ENCODE measurements around the gene GET4.
"Not testable (repeated sequence)": the region's sequence is repeated elsewhere in the genome, so short reads cannot be mapped to it uniquely, and the experiment has no call there.

GET4 gene

DNA sequence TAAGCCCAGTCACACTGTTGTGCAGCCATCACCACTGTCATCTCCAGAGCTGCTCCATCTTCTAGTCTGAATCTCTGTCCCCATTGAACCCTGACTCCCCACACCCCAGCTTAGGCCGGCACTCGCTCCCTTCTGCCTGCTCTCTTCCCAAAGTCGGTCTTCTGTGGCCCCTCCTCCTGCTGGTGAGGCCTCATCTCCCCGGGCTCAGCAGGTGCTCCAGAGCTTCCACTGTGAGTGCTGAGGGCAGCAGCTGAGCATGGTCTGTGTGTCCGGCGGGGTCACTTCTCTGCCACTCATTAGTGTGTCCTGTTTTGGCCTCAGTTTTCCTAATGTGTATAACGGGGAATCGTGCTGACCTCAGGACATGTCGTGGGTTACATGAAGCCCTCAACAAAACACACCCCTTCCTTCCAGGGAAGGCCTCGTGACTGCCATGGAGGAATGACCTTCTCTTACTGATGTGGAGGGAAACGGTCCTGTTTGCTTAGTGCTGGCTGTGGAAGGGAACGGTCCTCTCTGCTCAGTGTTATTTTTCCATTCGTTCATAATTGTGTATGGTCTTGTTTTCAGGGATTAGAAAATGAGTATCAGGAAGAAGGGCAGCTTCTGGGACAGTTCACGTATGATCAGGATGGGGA, 4.3 kb upstream of the GET4 start:
- DNase-seq = no peak

DNA sequence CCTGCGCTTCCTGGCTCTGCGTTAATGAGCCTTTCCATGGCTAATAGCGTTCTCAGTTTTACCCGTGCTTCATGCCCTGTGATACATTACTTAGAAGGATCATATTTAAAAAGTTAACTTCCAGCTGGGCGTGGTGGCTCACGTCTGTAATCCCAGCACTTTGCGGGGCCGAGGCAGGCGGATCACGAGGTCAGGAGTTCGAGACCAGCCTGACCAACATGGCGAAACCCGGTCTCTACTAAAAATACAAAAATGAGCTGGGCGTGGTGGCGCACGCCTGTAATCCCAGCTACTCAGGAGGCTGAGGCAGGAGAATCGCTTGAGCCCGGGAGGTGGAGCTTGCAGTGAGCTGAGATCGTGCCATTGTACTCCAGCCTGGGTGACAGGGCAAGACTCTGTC, 3.7 kb upstream of the GET4 start:
- not testable (repeated sequence) for DNase-seq

DNA sequence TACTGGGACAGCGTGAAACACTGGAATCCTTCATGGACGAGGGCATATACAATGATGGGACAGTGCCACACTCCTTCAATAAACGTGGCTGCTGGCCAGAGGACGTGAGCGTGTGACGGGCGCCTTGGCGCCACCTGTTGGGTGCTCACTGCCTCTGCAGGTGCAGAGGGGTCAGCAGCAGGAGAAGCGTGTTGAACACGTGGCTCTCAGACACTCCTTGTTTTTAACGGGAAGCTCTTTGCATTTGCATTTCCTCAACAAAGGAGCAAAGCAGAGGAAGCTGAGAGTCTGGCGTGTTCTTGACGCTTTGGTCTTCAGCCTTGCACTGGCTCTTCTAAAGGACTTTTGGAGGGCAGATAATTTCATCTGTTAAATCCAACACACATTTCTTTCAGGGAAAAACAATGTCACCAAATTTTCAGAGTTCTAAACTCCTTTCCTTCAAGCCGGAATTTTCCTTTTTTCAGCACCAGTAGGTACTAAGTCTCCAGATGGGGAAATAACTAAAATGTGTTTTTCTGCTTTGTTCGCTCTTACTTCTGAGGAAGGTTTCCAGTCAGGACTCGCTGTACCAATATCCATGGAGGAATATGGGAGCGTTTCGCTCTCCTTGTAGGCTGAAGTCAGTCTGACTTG, 2.9 kb upstream of the GET4 start:
- peak; percentile 86 to 89 (median 87) for DNase-seq

DNA sequence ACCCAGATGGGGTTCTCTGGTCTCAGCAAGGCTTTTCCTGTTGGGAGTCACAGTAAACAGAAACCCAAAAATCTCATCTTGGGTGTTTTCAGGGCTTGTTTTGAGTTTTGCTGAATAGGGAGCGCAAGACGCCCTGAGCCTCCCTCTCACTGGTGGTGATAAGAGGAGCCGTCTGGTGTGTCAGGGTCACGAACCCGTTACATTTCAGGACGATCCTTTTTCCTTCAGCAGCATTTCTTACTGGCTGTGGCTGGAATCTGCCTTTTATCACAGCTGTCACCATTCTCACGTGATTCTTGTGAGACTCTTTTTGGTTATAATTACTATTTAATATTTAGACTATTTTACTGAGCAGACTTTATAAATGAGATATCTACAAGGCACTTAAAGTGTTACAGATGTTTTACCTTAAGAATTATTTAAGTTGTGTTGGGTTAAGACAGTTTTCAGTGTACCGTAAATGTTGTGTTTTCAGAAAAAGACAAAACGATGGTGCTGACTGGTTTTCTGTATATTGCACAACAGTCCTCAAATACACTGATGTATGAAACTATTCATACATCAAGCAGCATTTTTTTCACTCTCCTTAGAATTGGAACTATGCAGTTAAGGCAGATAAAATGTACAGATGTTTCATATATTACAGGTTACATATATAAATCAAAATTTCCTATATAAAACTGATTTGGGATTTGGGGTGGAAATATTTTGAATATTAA, 2.2 kb upstream of the GET4 start:
- no peak for DNase-seq

GRCh38 chr7:875051-875450, 1.3 kb upstream of the GET4 start:
- no peak for DNase-seq

DNA sequence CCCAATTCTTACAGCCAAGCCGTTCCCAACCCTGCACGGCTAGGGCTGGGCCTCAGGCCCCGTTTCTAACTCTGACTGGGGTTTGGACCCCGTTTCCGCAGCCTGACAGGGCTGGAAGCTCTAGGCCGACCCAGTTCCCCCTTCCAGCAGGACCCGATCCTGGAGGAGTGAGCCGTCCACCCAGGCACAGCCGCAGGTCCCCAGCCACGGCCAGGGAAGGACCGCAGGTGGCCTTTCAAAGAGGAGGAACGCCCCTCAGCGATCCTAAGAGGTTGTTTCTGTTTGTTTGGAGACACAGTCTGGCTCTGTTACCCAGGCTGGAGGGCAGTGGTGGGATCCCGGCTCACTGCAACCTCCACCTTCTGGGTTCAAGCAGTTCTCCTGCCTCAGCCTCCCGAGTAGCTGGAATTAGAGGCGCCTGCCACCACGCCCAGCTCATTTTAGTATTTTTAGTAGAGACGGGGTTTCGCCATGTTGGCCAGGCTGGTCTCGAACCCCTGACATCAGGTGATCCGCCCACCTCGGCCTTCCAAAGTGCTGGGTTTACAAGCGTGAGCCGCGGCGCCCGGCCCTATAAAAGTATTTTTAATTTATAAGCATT, 778 bp upstream of the GET4 start:
- DNase-seq = no peak

DNA sequence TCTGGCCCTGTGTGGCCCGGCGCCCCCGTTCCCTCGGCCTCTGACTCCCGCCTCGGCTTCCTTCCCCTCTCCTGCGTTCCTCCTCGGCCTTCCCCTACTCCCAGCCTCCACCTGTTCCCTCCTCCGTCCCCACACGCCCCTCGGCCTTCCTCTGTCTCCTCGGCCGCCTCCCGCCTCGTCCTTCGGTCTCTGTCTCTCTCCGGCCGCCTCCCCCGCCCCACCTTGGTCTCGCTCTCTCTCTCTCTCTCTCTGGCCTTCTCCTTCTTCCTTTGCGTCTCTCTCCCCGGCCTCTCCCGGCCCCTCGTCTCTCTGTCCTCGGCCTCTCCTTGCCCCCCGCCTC, 588 bp downstream of the GET4 start:
- no peak for DNase-seq

GRCh38 chr7:877312-878232, 1.2 kb downstream of the GET4 start:
- no peak for DNase-seq

DNA sequence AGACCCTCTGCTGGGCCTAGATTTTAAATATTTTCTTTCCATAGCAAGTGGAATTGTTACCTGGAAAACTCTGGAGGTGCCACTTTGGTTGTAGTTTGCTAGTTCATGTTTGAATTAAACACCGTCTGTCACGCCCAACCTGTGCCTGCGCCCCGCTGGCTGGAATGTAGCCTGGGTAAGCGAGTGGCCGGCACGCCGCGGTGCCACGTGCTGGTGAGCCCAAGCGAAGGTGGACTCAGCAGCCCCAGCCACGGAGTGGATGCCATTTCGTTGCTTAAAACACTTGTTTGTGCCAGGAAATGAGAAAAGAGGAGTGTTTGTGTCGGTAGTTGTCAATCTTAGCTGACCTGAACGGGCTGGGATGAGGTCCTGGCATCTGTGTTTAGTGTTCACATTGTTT, 2.7 kb downstream of the GET4 start:
- no peak for DNase-seq

DNA sequence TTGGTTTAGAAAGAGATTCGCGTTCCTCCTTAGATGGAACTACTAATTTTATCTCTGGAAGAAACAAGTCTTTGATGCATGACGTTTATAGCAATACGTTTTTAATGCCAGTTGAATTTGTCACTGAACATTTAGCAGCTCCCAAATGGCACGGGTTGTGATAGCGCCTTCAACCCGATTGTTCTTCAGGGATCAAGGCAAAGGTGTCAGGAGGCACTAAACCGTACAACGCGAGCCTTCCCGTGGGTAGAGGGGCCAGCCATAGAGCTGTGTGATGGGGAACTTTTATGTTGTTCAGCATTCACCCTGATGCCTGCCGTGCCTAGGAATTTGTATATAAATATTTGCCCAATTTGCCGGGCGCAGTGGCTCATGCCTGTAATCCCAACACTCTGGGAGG, 3.4 kb downstream of the GET4 start:
- DNase-seq = no peak

GRCh38 chr7:880450-880849, 4.1 kb downstream of the GET4 start:
- no peak for DNase-seq

DNA sequence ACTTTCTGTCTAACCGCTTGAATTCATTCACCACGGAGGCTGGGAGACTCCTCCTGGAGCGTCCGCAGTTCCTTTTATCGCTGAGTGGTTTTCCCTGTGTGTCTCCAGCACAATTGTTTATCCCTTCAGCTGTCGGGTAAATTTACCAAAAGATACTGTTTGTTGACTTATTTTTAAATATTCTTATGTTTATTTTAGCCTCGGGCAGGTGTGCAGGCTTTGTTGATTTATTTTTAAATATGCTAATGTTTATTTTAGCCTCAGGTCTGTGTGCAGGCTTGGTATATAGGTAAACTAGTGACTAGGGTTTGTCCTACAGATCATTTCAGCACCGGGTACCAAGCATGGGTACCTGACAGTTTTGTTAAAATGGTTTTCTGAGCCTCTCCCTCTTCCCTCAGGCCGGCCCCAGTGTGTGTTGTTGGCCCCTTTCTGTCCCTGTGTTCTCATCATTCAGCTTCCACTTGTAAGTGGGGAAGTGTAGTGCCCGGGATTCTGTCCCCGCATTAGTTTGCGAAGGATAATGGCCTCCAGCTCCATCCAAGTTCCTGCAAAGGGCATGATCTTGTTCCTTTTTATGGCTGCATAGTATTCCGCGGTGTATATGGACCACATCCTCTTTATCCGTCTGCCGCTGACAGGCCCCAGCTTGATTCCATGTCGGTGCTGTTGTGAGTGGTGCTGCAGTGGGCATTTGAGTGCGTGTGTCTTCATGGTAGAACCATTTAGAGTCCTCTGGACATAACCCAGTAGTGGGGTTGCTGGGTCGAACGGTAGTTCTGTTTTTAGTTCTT, 5.3 kb downstream of the GET4 start:
- DNase-seq = no peak

GRCh38 chr7:882336-883035, 6.1 kb downstream of the GET4 start:
- no peak for DNase-seq

DNA sequence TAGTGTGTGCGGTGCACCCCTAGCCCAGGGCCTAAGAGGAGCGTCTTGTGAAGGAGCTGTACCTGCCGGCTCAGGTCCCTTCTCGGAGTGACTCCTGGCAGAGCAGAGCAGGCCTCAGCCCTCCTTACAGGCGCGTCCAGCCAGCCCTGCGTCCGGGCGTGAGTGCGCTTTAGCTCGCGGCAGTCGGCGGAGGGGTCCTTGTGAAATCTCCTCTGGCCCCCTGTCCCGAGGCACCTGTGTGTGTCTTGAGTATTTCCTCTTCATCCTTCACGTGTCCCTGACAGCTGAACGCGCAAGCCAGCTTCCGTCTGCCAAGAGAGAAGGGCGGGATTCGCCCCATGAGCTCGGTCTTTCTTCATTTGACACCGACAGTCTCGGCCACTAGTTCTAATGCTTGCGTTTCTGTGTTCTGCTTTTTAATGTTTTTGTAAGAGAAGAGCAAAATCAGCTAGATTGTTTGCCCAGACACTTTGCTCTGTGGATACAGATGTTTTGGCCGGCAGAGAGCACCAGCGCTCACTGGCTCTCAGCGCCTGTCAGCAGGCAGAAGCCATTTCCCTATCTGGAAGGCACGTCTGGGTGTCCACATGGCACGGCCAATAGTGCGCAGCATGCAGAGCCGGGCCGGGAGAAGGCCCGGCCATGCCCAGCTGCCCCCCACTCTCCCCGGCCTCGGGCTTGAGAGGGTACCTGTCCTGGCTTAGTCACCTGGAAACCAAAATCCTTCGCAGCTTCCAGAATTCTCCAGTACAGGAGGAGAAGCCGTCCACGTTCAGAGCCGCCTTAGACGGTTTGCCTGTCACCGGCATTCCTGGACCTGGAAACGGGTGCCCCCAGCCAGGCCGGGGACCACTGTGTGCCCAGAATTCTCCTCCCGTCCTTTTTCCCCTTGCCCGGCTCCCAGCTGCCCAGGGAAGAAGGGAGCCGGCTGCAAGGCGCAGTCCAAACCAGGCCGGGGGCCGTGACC, 7.0 kb downstream of the GET4 start:
- DNase-seq = no peak

- DNase-seq = no peak
These were observed 8.0 kb downstream of the GET4 start for GRCh38 chr7:884191-885003.

DNA sequence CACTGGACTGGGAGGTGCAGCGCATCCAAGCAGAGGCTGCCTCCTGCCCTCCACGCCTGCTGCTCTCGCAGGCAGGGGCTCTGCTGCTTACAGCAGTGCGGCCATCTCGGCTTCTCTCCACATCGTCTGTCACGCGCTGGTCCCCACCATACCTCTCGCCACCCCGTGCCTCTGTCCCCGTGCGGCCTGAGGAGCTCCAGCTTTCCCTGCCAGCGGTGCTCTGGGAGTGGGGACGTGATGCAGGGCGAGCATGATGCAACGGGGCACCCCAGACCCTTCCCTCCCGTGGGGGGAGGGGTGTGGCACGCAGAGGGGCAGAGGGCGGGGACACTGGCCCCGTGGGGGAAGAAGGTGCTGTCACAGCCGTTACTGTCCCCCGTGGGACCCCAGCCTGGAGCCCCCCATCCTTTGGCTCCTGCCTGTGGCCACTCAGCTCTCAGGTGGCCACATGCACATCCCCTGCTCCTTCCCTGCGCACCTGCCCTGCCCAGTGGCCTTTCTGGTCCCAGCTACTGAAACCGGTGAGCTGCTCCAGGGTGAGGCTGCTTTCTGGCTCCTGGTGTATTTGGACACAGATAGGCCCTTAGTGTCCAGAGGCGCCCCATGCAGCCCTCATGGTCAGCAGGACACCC, 9.0 kb downstream of the GET4 start:
- no peak for DNase-seq

DNA sequence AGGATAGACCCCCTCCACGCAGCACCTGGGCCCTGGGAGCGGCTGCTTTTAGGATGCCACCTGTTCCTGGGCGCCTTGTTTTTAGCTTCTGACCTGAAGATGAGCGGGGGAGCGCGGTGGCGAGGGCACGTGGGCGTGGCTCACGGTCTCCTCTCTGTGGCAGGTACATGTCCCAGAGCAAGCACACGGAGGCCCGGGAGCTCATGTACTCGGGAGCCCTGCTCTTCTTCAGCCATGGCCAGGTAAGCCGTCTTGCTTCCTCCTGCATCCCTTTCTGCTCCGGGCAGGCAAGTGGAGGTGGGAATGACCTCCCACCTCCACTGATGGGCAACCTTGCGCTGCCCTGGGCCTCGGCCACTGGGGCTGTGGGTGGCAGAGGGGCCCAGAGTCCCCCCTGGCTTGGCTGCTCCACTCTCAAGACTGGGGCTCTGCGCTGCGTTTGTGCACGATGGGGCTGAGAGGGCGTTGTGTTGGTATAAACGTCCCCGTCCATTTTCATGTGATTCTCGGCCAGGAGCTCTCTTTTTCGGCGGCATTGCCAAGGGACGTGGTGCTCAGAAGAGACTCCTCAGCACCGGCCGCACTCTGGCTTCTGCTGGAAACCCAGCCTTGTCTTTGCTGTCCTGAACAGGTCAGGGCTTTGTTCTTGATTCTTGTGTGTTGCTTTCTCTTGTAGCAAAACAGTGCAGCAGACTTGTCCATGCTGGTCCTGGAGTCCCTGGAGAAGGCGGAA, 9.7 kb downstream of the GET4 start:
- DNase-seq = no peak
